ENCODE results near the gene COQ9. TPM values are rescaled to one million over a fixed set of nuclear protein-coding genes. Genes with fewer than 3 reads are reported as not detected.

Gene COQ9
- total and polyA plus RNA-seq, 4 donors: 22.0 to 48.2 (median 29.2) TPM

GRCh38 chr16:57409065-57409464, 38.2 kb upstream of the COQ9 start:
- Histone ChIP-seq H3K27ac (ENCODE audit: low read depth in 1 of 2, low read length in 2 of 2) (no peak overlapping the region), H3K9me3 (ENCODE audit: control insufficient read depth, low read length) (no peaks in the 10 kb centered on the region), H3K4me1 (ENCODE audit: control insufficient read depth in 1 of 2, insufficient read depth in 2 of 2, low read length in 2 of 2) (no peaks in the 10 kb centered on the region), H3K4me3 (ENCODE audit: low read length in 2 of 2) (no peak overlapping the region), H3K36me3 (ENCODE audit: control insufficient read depth in 1 of 2, insufficient read depth in 2 of 2, low read length in 1 of 2) (no peaks in the 10 kb centered on the region), H3K27me3 (ENCODE audit: control insufficient read depth in 1 of 2, insufficient read depth in 2 of 2, low read length in 1 of 2) (no peaks in the 10 kb centered on the region)
- no peak for DNase-seq
- WGBS, 2 donors: 81 to 90% methylated on average over 5 of the region's 5 CpGs
- intact Hi-C loops (cut with DNase I): no loop called here
- no peak for ATAC-seq (ENCODE audit: low FRiP score)

DNA sequence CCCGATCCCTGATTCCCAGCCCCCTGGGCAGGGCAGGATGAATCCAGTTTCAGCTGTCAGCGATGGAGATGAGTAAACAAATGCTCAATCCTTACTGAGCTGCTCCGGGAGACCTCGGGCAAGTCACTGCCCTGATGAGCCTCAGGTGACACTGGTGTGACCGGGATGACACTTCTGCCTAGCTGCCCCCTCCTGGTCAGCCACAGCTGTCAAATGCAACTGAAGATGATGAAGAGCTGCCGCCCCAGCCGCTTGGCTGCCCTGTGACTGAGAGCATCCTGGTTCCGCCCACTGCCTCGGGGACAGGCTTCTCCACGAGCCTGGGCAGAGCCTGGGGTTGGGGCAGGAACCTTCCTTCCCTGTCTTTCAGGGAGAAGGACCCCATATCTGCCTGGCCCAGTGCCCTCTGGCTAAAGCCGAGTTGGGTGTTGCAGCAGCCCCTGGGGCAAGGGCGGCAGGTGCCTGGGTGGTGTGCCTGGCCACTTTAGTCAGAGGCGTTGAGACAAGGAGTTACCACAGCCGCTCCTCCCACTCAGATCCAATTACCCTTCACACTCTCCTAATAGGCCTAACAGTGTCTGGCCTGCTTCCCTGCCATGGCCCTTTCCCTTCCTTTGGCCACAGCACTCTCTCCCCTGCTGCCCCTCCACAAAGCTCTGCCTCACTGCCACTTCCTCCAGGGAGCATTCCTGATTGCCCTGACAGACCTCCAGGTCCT, 37.2 kb upstream of the COQ9 start:
- DNase-seq: no peak
- intact Hi-C loops (cut with DNase I): loop anchor here (5.0 to 10.0 kb wide), 2 partner anchors 33 to 325 kb away; no protein-coding TSS in a partner anchor
- ATAC-seq (ENCODE audit: low FRiP score): no peak
- Histone ChIP-seq H3K36me3 (ENCODE audit: control insufficient read depth in 1 of 2, insufficient read depth in 2 of 2, low read length in 1 of 2) (no peaks in the 10 kb centered on the region), H3K27ac (ENCODE audit: low read depth in 1 of 2, low read length in 2 of 2) (no peak overlapping the region), H3K27me3 (ENCODE audit: control insufficient read depth in 1 of 2, insufficient read depth in 2 of 2, low read length in 1 of 2) (no peaks in the 10 kb centered on the region), H3K9me3 (ENCODE audit: control insufficient read depth, low read length) (no peaks in the 10 kb centered on the region), H3K4me1 (ENCODE audit: control insufficient read depth in 1 of 2, insufficient read depth in 2 of 2, low read length in 2 of 2) (no peaks in the 10 kb centered on the region), H3K4me3 (ENCODE audit: low read length in 2 of 2) (no peak overlapping the region)
- 73 to 77% methylated on average over 13 to 14 of the region's 14 CpGs for WGBS, 2 donors

GRCh38 chr16:57411362-57411976, 35.8 kb upstream of the COQ9 start:
- intact Hi-C loops (cut with DNase I): loop anchor here (5.0 to 10.0 kb wide), 2 partner anchors 34 to 327 kb away; no protein-coding TSS in a partner anchor
- H3K4me3 ChIP-seq (ENCODE audit: low read length in 2 of 2): no peak overlapping the region
- H3K36me3 ChIP-seq (ENCODE audit: control insufficient read depth in 1 of 2, insufficient read depth in 2 of 2, low read length in 1 of 2): no peaks in the 10 kb centered on the region
- H3K9me3 ChIP-seq (ENCODE audit: control insufficient read depth, low read length): no peaks in the 10 kb centered on the region
- H3K27me3 ChIP-seq (ENCODE audit: control insufficient read depth in 1 of 2, insufficient read depth in 2 of 2, low read length in 1 of 2): no peaks in the 10 kb centered on the region
- H3K27ac ChIP-seq (ENCODE audit: low read depth in 1 of 2, low read length in 2 of 2): no peak overlapping the region
- ATAC-seq (ENCODE audit: low FRiP score) (no peak), DNase-seq (no peak)
- no peaks in the 10 kb centered on the region for H3K4me1 ChIP-seq (ENCODE audit: control insufficient read depth in 1 of 2, insufficient read depth in 2 of 2, low read length in 2 of 2)
- WGBS, 2 donors: 80 to 82% methylated on average over 12 of the region's 12 CpGs

DNA sequence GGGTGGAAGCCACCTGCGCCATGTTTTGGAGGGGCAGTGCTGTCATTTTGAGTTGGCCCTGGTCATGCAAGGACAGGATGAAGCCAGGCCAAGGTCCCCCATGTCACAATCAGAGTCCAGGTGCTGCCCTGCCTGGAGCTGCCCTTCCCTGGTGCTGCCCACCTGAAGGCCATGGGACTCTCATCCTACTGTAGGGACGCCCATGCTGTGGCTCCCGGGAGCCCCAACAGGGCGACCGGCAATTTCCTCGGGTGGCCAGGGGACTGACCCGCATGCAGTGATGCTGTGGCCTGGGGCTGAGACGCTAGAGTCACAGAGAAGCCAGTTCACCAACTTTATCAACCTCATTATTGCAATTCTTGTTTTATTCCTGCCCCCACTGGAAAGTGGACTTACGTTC, 34.7 kb upstream of the COQ9 start:
- H3K4me1 ChIP-seq (ENCODE audit: control insufficient read depth in 1 of 2, insufficient read depth in 2 of 2, low read length in 2 of 2): no peaks in the 10 kb centered on the region
- H3K36me3 ChIP-seq (ENCODE audit: control insufficient read depth in 1 of 2, insufficient read depth in 2 of 2, low read length in 1 of 2): no peaks in the 10 kb centered on the region
- intact Hi-C loops (cut with DNase I): loop anchor here (5.0 to 10.0 kb wide), 2 partner anchors 35 to 328 kb away; no protein-coding TSS in a partner anchor
- no peaks in the 10 kb centered on the region for H3K27me3 ChIP-seq (ENCODE audit: control insufficient read depth in 1 of 2, insufficient read depth in 2 of 2, low read length in 1 of 2)
- WGBS, 2 donors: 94% methylated on average over 9 of the region's 9 CpGs
- no peak overlapping the region for H3K27ac ChIP-seq (ENCODE audit: low read depth in 1 of 2, low read length in 2 of 2)
- H3K4me3 ChIP-seq (ENCODE audit: low read length in 2 of 2): no peak overlapping the region
- no peak for ATAC-seq (ENCODE audit: low FRiP score)
- DNase-seq: no peak
- no peaks in the 10 kb centered on the region for H3K9me3 ChIP-seq (ENCODE audit: control insufficient read depth, low read length)

DNA sequence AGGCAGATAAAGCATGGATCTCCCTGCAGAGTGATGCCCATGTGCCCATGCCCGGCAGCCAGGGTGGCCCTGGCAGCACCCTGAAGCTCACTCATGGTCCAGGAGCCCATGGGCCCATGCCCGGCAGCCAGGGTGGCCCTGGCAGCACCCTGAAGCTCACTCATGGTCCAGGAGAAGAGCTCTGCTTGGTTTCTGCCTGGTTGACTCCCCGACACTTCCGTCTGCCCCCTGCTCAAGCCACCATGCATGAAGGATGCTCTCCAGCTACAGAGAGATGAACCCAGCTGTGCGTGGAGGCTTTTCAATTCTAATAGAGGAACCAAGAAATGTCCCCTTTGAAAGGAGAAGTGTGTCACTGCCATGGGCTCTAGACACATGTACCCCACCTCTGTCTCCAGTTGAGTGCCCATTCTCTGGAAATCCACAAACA, 34.0 kb upstream of the COQ9 start:
- DNase-seq: no peak
- 87 to 88% methylated on average over 5 of the region's 5 CpGs for WGBS, 2 donors
- ATAC-seq (ENCODE audit: low FRiP score): no peak
- no peaks in the 10 kb centered on the region for H3K36me3 ChIP-seq (ENCODE audit: control insufficient read depth in 1 of 2, insufficient read depth in 2 of 2, low read length in 1 of 2)
- H3K4me1 ChIP-seq (ENCODE audit: control insufficient read depth in 1 of 2, insufficient read depth in 2 of 2, low read length in 2 of 2): no peaks in the 10 kb centered on the region
- H3K9me3 ChIP-seq (ENCODE audit: control insufficient read depth, low read length): no peaks in the 10 kb centered on the region
- intact Hi-C loops (cut with DNase I): loop anchor here (5.0 to 10.0 kb wide), 2 partner anchors 36 to 329 kb away; no protein-coding TSS in a partner anchor
- H3K4me3 ChIP-seq (ENCODE audit: low read length in 2 of 2): no peak overlapping the region
- H3K27me3 ChIP-seq (ENCODE audit: control insufficient read depth in 1 of 2, insufficient read depth in 2 of 2, low read length in 1 of 2): no peaks in the 10 kb centered on the region
- H3K27ac ChIP-seq (ENCODE audit: low read depth in 1 of 2, low read length in 2 of 2): no peak overlapping the region

DNA sequence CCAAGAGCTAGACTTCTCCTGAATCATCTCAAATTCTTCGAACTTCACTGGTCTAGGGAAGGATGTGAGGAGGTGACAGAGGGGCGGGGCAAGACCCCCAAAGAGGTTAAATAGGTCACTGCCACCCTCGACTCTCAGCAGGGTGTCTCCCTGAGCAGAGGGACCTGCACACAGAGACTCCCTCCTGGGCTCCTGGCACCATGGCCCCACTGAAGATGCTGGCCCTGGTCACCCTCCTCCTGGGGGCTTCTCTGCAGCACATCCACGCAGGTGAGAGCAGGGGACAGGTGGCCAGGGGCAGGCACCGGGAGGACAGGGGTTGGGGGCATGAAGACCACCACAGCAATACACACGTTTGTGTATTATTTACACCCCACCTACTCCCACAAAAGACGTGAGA, 33.5 kb upstream of the COQ9 start:
- no peaks in the 10 kb centered on the region for H3K4me1 ChIP-seq (ENCODE audit: control insufficient read depth in 1 of 2, insufficient read depth in 2 of 2, low read length in 2 of 2)
- no peaks in the 10 kb centered on the region for H3K36me3 ChIP-seq (ENCODE audit: control insufficient read depth in 1 of 2, insufficient read depth in 2 of 2, low read length in 1 of 2)
- DNase-seq (no peak), ATAC-seq (ENCODE audit: low FRiP score) (no peak)
- H3K27me3 ChIP-seq (ENCODE audit: control insufficient read depth in 1 of 2, insufficient read depth in 2 of 2, low read length in 1 of 2): no peaks in the 10 kb centered on the region
- WGBS, 2 donors: 71 to 81% methylated on average over 7 of the region's 7 CpGs
- no peaks in the 10 kb centered on the region for H3K9me3 ChIP-seq (ENCODE audit: control insufficient read depth, low read length)
- H3K27ac ChIP-seq (ENCODE audit: low read depth in 1 of 2, low read length in 2 of 2): no peak overlapping the region
- H3K4me3 ChIP-seq (ENCODE audit: low read length in 2 of 2): no peak overlapping the region
- intact Hi-C loops (cut with DNase I): loop anchor here (5.0 to 10.0 kb wide), 2 partner anchors 36 to 329 kb away; no protein-coding TSS in a partner anchor

- Histone ChIP-seq H3K4me3 (ENCODE audit: low read length in 2 of 2) (no peak overlapping the region), H3K4me1 (ENCODE audit: control insufficient read depth in 1 of 2, insufficient read depth in 2 of 2, low read length in 2 of 2) (no peaks in the 10 kb centered on the region), H3K27ac (ENCODE audit: low read depth in 1 of 2, low read length in 2 of 2) (no peak overlapping the region), H3K36me3 (ENCODE audit: control insufficient read depth in 1 of 2, insufficient read depth in 2 of 2, low read length in 1 of 2) (no peaks in the 10 kb centered on the region), H3K27me3 (ENCODE audit: control insufficient read depth in 1 of 2, insufficient read depth in 2 of 2, low read length in 1 of 2) (no peaks in the 10 kb centered on the region), H3K9me3 (ENCODE audit: control insufficient read depth, low read length) (no peaks in the 10 kb centered on the region)
- DNase-seq: no peak
- 82 to 84% methylated on average over 16 of the region's 16 CpGs for WGBS, 2 donors
- ATAC-seq (ENCODE audit: low FRiP score): no peak
- intact Hi-C loops (cut with DNase I): loop anchor here in 1 of 2 donors (5.0 to 10.0 kb wide), 2 partner anchors 44 to 331 kb away; partner anchors contain the start of gene CX3CL1
These were observed 31.2 kb upstream of the COQ9 start for GRCh38 chr16:57416084-57416483.

GRCh38 chr16:57419506-57419905, 27.8 kb upstream of the COQ9 start:
- no peaks in the 10 kb centered on the region for H3K4me1 ChIP-seq (ENCODE audit: control insufficient read depth in 1 of 2, insufficient read depth in 2 of 2, low read length in 2 of 2)
- H3K4me3 ChIP-seq (ENCODE audit: low read length in 2 of 2): no peak overlapping the region
- intact Hi-C loops (cut with DNase I): loop anchor here (1.0 to 10.0 kb wide), 3 partner anchors 47 to 335 kb away; partner anchors contain the start of gene CX3CL1 (in 1 of the 2)
- H3K27ac ChIP-seq (ENCODE audit: low read depth in 1 of 2, low read length in 2 of 2): no peak overlapping the region
- no peaks in the 10 kb centered on the region for H3K27me3 ChIP-seq (ENCODE audit: control insufficient read depth in 1 of 2, insufficient read depth in 2 of 2, low read length in 1 of 2)
- no peaks in the 10 kb centered on the region for H3K9me3 ChIP-seq (ENCODE audit: control insufficient read depth, low read length)
- WGBS, 2 donors: 22 to 30% methylated on average over 6 of the region's 6 CpGs
- no peak for ATAC-seq (ENCODE audit: low FRiP score)
- DNase-seq: no peak
- no peaks in the 10 kb centered on the region for H3K36me3 ChIP-seq (ENCODE audit: control insufficient read depth in 1 of 2, insufficient read depth in 2 of 2, low read length in 1 of 2)

Measured in aorta (tissue), 5 donors.